HT-29 (cell line): ENCODE data around the gene UST. TPM values are rescaled to one million over a fixed set of nuclear protein-coding genes. Genes with fewer than 3 reads are reported as not detected.
"Not testable (repeated sequence)": the region's sequence is repeated elsewhere in the genome, so short reads cannot be mapped to it uniquely, and the experiment has no call there.

ENCODE experiments used
- DNase-seq: peaks from one replicate; pipeline ENCODE4 v3.0.0-alpha.2; 2015; ENCODE audit warnings: low spot score
- total RNA-seq: library from RNA; depleted of rRNA; stranded (reverse); fragments of >200 nt; shearing (Covaris generic); gene quantifications from 2 replicates; pipeline ENCODE4 v1.2.3, GENCODE V29; 2014

The UST gene
- total RNA-seq, 1 experiment from 2014 or later: 3.1 TPM

GRCh38 chr6:149084808-149085556 lies 338.2 kb downstream of the UST start:
- no peak for DNase-seq

GRCh38 chr6:149085557-149085938 lies 338.7 kb downstream of the UST start:
- DNase-seq: no peak

GRCh38 chr6:149086363-149086762 lies 339.5 kb downstream of the UST start:
- no peak for DNase-seq

GRCh38 chr6:149087898-149088297 lies 341.1 kb downstream of the UST start:
- DNase-seq: no peak

- DNase-seq: no peak
These were observed 341.5 kb downstream of the UST start for GRCh38 chr6:149088361-149088760.

- DNase-seq: no peak
These were observed 342.7 kb downstream of the UST start for GRCh38 chr6:149089510-149089909.

GRCh38 chr6:149090937-149091336 lies 344.1 kb downstream of the UST start:
- no peak for DNase-seq

GRCh38 chr6:149093643-149094042 lies 346.8 kb downstream of the UST start:
- no peak for DNase-seq

- DNase-seq: no peak
These were observed 347.3 kb downstream of the UST start for GRCh38 chr6:149094156-149094555.

GRCh38 chr6:149094934-149095351 lies 348.1 kb downstream of the UST start:
- DNase-seq: no peak

GRCh38 chr6:149095842-149096241 lies 349.0 kb downstream of the UST start:
- no peak for DNase-seq

GRCh38 chr6:149097794-149098193 lies 351.0 kb downstream of the UST start:
- DNase-seq: no peak

GRCh38 chr6:149098700-149099276 lies 352.0 kb downstream of the UST start:
- no peak for DNase-seq

GRCh38 chr6:149102324-149102723 lies 355.5 kb downstream of the UST start:
- no peak for DNase-seq

- DNase-seq: not testable (repeated sequence)
These were observed 357.1 kb downstream of the UST start for GRCh38 chr6:149103950-149104349.

GRCh38 chr6:149107520-149107919 lies 360.7 kb downstream of the UST start:
- no peak for DNase-seq

- no peak for DNase-seq
These were observed 361.4 kb downstream of the UST start for GRCh38 chr6:149108038-149108748.

- no peak for DNase-seq
These were observed 361.9 kb downstream of the UST start for GRCh38 chr6:149108749-149109100.

- no peak for DNase-seq
These were observed 362.7 kb downstream of the UST start for GRCh38 chr6:149109397-149110070.

GRCh38 chr6:149111556-149112115 lies 364.8 kb downstream of the UST start:
- no peak for DNase-seq

- no peak for DNase-seq
These were observed 366.1 kb downstream of the UST start for GRCh38 chr6:149112976-149113375.

GRCh38 chr6:149114167-149114566 lies 367.3 kb downstream of the UST start:
- DNase-seq: no peak
